GM19395 (cell line): ENCODE data around the gene SH2D7.

Experiments used
- ATAC-seq: cut with Tn5 transposase; IDR thresholded peaks from one replicate; pipeline ENCODE4 v1.9.1; 2021; ENCODE audit warnings: mild to moderate bottlenecking, moderate library complexity; ENCODE audit not compliant: unreplicated experiment

Gene SH2D7

DNA sequence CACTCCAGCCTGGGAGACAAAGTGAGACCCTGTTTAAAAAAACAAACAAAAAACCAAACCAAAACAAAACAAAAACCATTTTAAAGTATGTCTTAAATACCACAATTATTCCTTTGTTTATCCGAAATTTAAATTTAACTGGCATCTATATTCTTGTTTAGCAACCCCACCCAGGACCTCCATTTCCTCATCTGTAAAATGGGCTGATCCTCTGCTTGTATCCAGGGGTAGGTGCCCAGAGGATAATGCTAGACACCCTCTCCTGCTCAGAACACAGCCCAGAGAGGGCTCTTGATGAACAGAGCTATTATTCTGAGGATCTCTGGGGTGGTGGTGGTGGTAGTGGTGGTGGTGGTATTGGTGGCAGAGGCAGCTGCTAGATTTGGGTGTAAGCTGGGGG lies 9.8 kb downstream of the SH2D7 start:
- ATAC-seq, result no peak

GRCh38 chr15:78102741-78103140 lies 10.4 kb downstream of the SH2D7 start:
- no peak for ATAC-seq

GRCh38 chr15:78103406-78104118 lies 11.2 kb downstream of the SH2D7 start:
- ATAC-seq, result peak; percentile 92

DNA sequence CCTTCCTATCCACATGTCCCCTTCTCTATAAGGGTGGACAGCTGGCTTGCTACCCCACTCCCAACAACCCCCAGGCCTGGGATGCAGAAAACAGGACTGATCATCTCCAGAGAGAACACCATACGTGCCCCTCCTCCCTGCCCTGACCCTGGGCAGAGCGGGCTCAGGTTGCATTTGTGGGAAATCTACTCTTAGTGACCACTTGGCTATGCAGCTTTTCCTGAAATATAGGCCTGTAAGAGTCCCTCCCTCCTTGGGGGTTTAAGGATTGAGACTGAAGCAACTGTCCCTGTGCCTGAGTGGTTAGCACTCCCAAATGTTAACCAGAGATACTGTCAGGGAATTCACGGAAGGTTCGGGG lies 11.7 kb downstream of the SH2D7 start:
- ATAC-seq, result peak; percentile 29

- ATAC-seq, result no peak
Observed at GRCh38 chr15:78104566-78105475, 12.5 kb downstream of the SH2D7 start.

DNA sequence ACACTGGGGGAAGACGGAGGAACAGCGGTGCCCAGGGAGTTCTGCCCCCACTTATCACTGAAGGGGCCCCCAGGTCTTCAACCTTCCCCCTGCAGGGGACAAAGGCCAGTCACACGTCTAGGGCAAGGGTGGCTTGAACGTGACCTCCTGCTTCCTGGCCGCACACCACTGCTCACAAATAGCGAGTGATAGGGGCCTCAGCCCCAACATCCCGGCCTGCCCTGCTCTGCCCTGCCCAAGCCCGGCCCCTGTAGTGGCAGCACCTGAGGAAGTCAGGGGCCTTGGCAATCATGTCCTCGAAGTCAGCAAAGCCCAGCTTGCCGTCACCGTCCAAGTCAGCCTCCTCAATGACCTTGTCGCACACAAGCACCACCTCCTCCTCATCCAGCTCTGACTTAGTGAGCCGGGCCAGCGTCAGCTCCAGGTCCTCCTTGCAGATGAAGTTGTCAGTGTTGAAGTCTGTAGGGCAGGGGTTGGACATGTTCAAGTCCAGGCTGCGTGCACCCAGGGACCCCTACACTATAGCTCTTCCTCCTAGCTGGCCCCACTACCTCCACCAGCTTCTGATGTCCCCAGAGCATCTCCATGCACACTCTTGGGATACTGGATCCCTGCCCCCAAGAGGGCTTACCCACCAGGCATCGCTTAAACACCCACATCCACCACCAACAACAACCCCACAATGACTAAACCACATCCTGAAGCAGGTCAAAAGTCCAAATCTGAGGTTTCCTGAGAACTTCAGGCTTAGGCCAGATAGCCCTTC lies 13.3 kb downstream of the SH2D7 start:
- no peak for ATAC-seq

DNA sequence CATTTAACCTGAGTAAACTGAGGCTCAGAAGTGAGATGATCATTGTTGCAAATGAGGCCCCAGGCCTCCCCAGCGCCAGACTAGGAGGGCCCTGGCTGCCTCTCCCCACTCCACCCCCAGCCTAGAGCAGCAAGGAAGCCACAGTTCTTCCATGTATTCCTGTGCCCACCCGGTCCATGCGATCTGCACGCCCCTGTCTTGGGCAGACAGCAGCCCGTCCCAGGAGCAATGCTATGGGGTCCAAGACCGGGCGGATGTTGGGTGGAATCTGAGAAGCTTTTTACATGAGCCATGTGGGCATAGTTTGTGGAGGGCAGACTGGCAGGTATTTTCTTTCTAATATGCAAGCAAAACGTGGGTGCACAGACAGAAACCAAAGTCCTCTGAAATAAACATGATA lies 15.1 kb downstream of the SH2D7 start:
- ATAC-seq, result no peak

DNA sequence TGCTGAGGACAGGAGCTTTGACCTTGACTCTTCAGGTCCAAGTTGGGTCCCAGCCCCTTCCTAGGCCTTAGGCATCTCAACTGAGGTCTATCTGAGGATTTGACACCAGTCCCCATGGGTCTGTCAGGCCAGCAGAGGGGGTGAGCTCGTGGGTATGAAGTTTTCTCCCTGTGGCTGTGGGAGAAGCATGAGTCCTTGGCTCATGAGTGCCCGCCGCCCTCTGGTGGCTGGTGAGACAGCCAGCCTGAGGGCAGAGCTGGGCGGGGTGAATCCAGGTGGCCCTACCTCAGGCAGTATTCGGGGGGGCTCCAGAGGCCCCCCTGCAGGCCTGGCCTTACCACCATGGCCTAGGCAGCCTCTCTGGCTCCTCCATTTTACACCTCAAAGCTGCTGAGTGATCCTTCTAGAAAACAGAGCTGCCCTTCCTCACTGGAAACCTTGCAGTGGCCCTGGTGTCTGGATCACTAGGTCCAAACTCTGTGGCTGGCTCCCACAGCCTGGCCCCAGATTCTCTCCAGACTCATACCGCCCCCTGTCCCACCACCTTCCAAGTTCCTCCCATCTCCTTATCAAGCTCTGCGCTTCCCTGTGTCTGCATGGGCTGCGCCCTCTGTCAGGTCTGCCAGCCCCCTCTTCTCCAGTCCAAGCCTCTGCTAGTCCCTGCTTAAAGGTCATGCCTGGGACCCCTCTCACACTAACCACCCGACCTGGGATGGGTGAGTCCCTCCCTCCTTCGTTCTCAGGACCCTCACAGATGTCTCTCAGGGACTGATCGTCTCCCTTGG lies 16.1 kb downstream of the SH2D7 start:
- ATAC-seq, result no peak

- ATAC-seq, result no peak
Observed at GRCh38 chr15:78109156-78109555, 16.8 kb downstream of the SH2D7 start.

- no peak for ATAC-seq
Observed at GRCh38 chr15:78110096-78110495, 17.7 kb downstream of the SH2D7 start.

DNA sequence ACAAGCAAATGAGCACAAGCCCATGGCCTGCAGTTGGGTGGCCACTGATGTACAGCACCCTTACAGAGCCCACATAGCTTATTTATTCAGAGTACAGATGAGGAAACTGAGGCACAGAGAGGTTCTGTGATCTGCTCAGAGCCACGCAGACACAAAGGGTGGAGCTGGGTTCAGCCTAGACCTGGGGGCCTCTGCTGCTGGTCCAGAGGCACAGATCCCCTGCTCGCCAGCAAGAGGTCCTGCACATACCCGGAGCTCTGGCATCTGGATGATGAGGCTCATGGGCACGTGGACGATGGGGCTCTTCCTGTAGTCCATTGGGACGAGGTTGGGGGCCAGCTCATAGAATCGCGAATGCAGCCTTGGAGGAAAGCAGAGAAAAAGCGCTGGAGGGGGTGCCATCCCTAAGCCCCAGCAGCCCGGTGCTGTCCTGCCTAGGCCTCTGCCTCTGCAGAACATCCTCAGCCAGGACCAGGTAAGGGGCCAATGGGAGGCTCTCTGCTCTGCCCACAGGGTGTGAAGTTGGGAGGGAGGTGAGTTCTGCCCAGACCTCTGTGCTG lies 18.6 kb downstream of the SH2D7 start:
- ATAC-seq, result no peak

DNA sequence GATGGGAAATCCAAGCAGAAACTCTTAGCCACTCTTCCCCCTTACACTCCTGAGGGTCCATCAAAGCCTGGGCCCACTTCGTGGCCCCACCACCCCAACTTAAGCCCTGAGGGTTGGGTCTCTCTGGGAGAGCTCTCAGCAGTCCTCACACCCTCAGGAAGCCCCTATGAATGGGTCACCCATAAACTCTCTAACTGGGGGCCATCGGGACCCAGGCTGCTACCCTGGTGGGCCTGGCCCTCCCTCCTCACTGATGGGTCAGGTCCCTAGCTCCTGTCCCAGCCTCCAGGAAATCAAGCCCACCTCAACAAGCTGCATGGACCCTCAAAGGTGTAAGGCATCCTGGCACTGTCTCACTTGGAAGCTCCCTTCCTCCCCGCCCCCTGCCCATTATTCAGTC lies 19.4 kb downstream of the SH2D7 start:
- no peak for ATAC-seq

GRCh38 chr15:78112551-78112950 lies 20.2 kb downstream of the SH2D7 start:
- ATAC-seq, result no peak

- ATAC-seq, result no peak
Observed at GRCh38 chr15:78120523-78120922, 28.2 kb downstream of the SH2D7 start.

DNA sequence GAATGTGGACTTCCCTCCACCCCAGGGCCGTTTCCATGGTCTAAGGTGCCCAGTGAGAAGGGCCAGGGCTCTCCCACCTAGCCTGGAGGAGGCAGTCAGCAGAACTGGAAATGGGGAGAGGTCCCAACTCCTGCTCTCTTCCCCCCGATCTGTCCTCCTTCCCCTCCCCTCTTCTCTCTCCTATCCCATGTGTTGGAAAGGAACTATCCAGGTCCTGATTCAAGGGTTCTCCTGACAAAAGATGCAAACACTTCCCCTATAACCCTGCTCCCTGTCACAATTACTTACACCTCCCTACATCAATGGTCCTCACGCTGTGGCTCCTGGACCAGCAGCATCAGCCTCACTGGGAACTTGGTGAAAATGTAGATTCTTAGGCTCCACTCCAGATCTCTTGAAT lies 32.9 kb downstream of the SH2D7 start:
- no peak for ATAC-seq

GRCh38 chr15:78127882-78128281 lies 35.5 kb downstream of the SH2D7 start:
- ATAC-seq, result no peak

DNA sequence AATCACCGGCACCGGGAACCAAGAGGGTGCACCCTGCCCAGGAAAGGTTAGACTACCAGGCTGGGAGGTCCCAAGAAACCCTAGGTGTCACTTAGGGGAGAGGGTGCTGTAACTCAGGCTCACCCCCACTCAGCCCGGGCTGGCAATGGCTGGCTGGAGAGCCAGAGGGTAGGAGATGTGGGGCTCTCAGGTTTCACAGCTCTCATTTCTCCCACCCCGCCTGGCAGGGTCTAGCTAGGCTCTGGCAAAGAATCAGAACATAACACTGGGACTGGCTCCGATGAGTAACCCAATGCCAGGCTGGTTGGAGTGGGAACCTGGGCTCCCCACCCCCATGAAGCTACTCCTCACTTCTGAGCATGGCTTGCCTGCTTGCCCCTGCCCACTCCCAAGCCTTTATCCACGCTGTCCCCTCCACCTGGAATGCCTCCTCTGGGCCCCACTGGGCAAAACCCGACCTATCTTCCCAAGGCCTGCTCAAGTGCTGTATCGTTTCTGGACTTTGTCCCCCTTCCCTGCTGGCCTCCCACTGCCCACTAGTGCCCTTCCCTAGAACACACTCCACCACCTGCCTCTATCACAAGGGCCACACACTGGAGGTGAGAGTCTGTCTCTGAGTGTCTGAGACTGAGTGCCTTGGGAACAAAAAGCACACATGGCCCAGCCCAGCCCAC lies 36.9 kb downstream of the SH2D7 start:
- no peak for ATAC-seq

GRCh38 chr15:78129751-78130287 lies 37.5 kb downstream of the SH2D7 start:
- no peak for ATAC-seq

DNA sequence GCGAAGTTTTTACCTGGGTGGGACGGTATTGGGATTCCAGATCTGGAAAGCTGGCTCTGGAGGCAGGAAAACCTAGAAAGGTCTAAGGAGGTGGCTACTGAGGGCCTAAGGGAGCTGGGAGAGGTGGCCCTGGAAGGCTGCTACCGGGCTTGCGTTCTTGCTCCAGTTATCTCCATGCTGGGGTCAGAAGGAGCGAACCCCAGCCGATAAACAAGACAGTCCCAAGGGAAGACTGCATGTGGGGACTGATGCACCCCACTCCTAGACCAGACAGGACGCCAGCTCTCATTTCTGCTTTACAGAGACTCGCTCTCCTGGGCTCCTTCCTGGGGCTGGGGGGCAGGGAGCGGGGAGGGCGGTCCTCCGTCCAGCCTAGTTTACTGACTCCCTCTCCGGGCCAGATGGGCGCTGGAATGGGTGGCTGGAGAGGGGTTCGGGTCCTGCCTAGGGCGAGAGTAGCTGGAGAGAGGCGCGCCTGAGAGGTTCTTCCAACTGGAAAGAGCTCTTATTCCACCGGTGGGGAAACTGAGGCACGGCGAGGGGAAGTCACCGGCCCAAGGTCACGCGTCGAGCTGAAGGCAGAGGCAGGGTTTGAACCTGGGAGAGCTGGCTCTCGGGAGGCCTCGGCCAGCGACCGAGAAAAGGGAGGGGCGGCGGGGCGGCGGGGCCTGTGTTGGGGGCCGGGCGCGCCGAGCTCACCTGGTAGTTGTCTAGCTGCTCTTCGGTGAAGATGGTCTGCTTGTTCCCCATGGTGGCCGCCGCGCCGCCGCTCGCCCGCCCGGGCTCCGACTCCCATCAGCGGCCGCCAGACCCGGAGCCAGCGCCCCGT lies 38.3 kb downstream of the SH2D7 start:
- peak; percentile 32 for ATAC-seq
